Measurements from ENCODE around the gene SYVN1. TPM values are rescaled to one million over a fixed set of nuclear protein-coding genes. Genes with fewer than 3 reads are reported as not detected.

The SYVN1 gene
- total RNA-seq, 1 experiment from 2014 or later, result 34.8 TPM

DNA sequence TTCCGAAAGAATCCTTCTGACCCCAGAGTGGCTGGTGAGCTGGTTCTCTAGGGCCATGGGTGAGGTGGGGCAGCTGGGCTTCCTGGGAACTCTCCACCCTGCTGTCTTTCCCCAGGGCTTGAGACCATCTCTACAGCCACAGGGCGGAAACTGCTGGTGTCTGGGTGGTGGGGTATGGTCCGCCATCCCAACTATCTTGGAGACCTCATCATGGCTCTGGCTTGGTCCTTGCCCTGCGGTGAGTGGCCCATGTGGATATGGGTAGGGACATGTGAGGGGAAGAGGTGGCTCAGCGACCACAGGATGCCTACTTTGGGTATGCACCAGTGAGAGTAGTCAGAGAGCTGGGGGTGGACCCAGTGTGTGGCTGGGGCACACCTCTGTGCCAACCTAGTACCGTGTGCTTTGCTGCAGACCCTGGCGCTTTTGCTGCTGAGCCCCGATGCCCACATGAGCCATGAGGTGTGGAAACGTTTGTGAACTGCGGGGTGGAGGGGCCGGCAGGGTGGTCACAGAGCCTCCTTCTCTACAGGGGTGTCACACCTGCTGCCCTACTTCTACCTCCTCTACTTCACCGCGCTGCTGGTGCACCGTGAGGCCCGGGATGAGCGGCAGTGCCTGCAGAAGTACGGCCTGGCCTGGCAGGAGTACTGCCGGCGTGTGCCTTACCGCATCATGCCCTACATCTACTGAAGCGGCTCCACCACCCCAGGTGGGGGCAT lies 18.8 kb downstream of the SYVN1 start:
- POLR2A ChIA-PET, result interaction anchor here (2.3 kb wide), 1 partner anchor 66 kb away, joined by 11 read pairs; the partner anchor contains the start of gene CAPN1
- H3K4me3 Mint-ChIP-seq, result peak overlapping the region; percentile 86
- CTCF ChIA-PET, result interaction anchor here (2.4 to 2.9 kb wide), 3 partner anchors 66 to 267 kb away, joined by 12 to 15 read pairs (median 15); partner anchors contain the start of genes ARL2 and CAPN1

DNA sequence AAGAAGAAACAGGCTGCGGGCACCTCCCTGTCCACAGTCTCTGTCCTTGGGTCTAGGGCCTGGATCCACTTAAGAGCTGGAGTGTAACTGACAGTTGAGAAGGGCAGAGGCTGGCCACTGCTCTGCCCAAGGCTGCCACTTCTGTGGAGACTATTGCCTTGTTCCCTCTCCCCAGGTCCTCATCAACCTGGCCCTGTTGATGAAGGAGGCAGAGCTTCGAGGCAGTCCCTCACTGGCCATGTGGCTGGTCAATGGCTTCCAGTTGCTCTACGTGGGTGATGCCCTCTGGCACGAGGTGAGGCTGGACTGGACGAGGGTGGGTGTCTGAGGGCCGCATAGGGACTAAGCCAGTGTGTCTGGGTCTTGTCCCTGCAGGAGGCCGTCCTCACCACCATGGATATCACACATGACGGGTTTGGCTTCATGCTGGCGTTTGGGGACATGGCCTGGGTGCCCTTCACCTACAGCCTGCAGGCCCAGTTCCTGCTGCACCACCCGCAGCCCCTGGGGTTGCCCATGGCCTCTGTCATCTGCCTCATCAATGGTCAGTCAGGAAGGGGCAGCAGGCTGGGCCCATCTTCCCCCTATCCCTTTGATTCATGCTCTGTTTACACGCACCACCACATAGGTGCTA lies 19.7 kb downstream of the SYVN1 start:
- Mint-ChIP-seq H3K27me3 (ENCODE audit: low read depth) (no peaks in the 10 kb centered on the region), H3K27ac (no peak overlapping the region), H3K4me1 (peaks cover 20% of the 10 kb centered on the region), H3K4me3 (no peak overlapping the region), H3K36me3 (peaks cover 13% of the 10 kb centered on the region), H3K9me3 (no peaks in the 10 kb centered on the region)
- ChIA-PET POLR2A (no interaction called here), CTCF (interaction anchor here (2.5 to 4.8 kb wide), 2 partner anchors 67 to 101 kb away, joined by 12 to 37 read pairs; partner anchors contain the start of genes ARL2 and CAPN1)
- TF ChIP-seq, protein P1, sequence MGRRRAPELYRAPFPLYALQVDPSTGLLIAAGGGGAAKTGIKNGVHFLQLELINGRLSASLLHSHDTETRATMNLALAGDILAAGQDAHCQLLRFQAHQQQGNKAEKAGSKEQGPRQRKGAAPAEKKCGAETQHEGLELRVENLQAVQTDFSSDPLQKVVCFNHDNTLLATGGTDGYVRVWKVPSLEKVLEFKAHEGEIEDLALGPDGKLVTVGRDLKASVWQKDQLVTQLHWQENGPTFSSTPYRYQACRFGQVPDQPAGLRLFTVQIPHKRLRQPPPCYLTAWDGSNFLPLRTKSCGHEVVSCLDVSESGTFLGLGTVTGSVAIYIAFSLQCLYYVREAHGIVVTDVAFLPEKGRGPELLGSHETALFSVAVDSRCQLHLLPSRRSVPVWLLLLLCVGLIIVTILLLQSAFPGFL (CRISPR knock-in tag; IDR thresholded peaks at IDR 0.05; ENCODE audit: borderline replicate concordance), result no peak
- TF ChIP-seq ZNF121 (CRISPR knock-in tag; IDR thresholded peaks at IDR 0.05) (no peak), CBFB (CRISPR knock-in tag; IDR thresholded peaks at IDR 0.05; ENCODE audit: low read depth) (no peak), TEAD1 (CRISPR knock-in tag; IDR thresholded peaks at IDR 0.05) (no peak), FOXK1 (CRISPR knock-in tag; IDR thresholded peaks at IDR 0.05) (no peak), ZNF416 (CRISPR knock-in tag; IDR thresholded peaks at IDR 0.05) (no peak), MXD4 (CRISPR knock-in tag; IDR thresholded peaks at IDR 0.05; ENCODE audit: borderline replicate concordance) (no peak)
- TF ChIP-seq, protein P2, sequence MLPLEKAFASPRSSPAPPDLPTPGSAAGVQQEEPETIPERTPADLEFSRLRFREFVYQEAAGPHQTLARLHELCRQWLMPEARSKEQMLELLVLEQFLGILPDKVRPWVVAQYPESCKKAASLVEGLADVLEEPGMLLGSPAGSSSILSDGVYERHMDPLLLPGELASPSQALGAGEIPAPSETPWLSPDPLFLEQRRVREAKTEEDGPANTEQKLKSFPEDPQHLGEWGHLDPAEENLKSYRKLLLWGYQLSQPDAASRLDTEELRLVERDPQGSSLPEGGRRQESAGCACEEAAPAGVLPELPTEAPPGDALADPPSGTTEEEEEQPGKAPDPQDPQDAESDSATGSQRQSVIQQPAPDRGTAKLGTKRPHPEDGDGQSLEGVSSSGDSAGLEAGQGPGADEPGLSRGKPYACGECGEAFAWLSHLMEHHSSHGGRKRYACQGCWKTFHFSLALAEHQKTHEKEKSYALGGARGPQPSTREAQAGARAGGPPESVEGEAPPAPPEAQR (CRISPR knock-in tag; IDR thresholded peaks at IDR 0.05), result no peak
- TF ChIP-seq, protein P3, sequence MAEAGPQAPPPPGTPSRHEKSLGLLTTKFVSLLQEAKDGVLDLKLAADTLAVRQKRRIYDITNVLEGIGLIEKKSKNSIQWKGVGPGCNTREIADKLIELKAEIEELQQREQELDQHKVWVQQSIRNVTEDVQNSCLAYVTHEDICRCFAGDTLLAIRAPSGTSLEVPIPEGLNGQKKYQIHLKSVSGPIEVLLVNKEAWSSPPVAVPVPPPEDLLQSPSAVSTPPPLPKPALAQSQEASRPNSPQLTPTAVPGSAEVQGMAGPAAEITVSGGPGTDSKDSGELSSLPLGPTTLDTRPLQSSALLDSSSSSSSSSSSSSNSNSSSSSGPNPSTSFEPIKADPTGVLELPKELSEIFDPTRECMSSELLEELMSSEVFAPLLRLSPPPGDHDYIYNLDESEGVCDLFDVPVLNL (CRISPR knock-in tag; IDR thresholded peaks at IDR 0.05; ENCODE audit: borderline replicate concordance, low read depth), result no peak
- ATAC-seq (no peak), DNase-seq (ENCODE audit: low spot score) (no peak)

More for the DNA sequence above, 18.8 kb downstream of the SYVN1 start:
- Mint-ChIP-seq H3K27me3 (ENCODE audit: low read depth) (no peaks in the 10 kb centered on the region), H3K9me3 (no peaks in the 10 kb centered on the region), H3K36me3 (peaks cover 22% of the 10 kb centered on the region), H3K4me1 (peaks cover 20% of the 10 kb centered on the region), H3K27ac (no peak overlapping the region)
- DNase-seq (ENCODE audit: low spot score), result no peak
- TF ChIP-seq KAT7 (CRISPR knock-in tag; IDR thresholded peaks at IDR 0.05; ENCODE audit: borderline replicate concordance) (no peak), ZNF138 (CRISPR knock-in tag; conservative IDR thresholded peaks at IDR 0.05) (no peak), TCF7 (CRISPR knock-in tag; IDR thresholded peaks at IDR 0.05; ENCODE audit: low read depth) (no peak), SOX15 (CRISPR knock-in tag; IDR thresholded peaks at IDR 0.05) (no peak), RELA (CRISPR knock-in tag; IDR thresholded peaks at IDR 0.05; ENCODE audit: borderline replicate concordance) (no peak), RORB (CRISPR knock-in tag; IDR thresholded peaks at IDR 0.05) (no peak), ZNF671 (CRISPR knock-in tag; IDR thresholded peaks at IDR 0.05) (no peak), CREM (CRISPR knock-in tag; IDR thresholded peaks at IDR 0.05) (no peak), PRRX2 (CRISPR knock-in tag; IDR thresholded peaks at IDR 0.05) (no peak), ATF1 (CRISPR knock-in tag; IDR thresholded peaks at IDR 0.05) (no peak), ETV6 (CRISPR knock-in tag; IDR thresholded peaks at IDR 0.05) (no peak)
- TF ChIP-seq, protein P4, sequence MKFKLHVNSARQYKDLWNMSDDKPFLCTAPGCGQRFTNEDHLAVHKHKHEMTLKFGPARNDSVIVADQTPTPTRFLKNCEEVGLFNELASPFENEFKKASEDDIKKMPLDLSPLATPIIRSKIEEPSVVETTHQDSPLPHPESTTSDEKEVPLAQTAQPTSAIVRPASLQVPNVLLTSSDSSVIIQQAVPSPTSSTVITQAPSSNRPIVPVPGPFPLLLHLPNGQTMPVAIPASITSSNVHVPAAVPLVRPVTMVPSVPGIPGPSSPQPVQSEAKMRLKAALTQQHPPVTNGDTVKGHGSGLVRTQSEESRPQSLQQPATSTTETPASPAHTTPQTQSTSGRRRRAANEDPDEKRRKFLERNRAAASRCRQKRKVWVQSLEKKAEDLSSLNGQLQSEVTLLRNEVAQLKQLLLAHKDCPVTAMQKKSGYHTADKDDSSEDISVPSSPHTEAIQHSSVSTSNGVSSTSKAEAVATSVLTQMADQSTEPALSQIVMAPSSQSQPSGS (CRISPR knock-in tag; IDR thresholded peaks at IDR 0.05; ENCODE audit: borderline replicate concordance, low read depth), result no peak
- TF ChIP-seq, protein P5, sequence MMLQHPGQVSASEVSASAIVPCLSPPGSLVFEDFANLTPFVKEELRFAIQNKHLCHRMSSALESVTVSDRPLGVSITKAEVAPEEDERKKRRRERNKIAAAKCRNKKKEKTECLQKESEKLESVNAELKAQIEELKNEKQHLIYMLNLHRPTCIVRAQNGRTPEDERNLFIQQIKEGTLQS (CRISPR knock-in tag; conservative IDR thresholded peaks at IDR 0.05), result no peak
- TF ChIP-seq, protein P6, sequence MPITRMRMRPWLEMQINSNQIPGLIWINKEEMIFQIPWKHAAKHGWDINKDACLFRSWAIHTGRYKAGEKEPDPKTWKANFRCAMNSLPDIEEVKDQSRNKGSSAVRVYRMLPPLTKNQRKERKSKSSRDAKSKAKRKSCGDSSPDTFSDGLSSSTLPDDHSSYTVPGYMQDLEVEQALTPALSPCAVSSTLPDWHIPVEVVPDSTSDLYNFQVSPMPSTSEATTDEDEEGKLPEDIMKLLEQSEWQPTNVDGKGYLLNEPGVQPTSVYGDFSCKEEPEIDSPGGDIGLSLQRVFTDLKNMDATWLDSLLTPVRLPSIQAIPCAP (CRISPR knock-in tag; IDR thresholded peaks at IDR 0.05), result no peak
- TF ChIP-seq, protein P7, sequence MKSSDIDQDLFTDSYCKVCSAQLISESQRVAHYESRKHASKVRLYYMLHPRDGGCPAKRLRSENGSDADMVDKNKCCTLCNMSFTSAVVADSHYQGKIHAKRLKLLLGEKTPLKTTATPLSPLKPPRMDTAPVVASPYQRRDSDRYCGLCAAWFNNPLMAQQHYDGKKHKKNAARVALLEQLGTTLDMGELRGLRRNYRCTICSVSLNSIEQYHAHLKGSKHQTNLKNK (CRISPR knock-in tag; IDR thresholded peaks at IDR 0.05), result no peak
- ATAC-seq, result no peak
